Esophagus squamous epithelium (tissue), 5 donors: ENCODE results near the gene CEL. TPM values are rescaled to one million over a fixed set of nuclear protein-coding genes. Genes with fewer than 3 reads are reported as not detected.

ENCODE experiments used
- DNase-seq: peaks from one replicate; lab custom pipeline; 2025; lab: John Stamatoyannopoulos, UW
- H3K27ac ChIP-seq, 4 donors: fragments of 200-600 bp; sonication (generic); one replicate each; pipeline ENCODE4 v1.5.1; 2016 to 2019; ENCODE audit warnings: mild to moderate bottlenecking in 1 of 4
- H3K27me3 ChIP-seq, 4 donors: fragments of 200-600 bp; sonication (generic); 1 replicate in 3 of 4; 2 replicates in 1 of 4; pipeline versions ENCODE4 v1.5.1 to v1.6.0; 2017 to 2021; ENCODE audit warnings: antibody characterized with exemption in 1 of 4
- H3K36me3 ChIP-seq, 3 donors: fragments of 200-600 bp; sonication (generic); one replicate each; pipeline ENCODE4 v1.5.1; 2016 to 2019
- H3K4me1 ChIP-seq, 3 donors: fragments of 200-600 bp; sonication (generic); one replicate each; pipeline ENCODE4 v1.5.1; 2017 to 2019
- H3K4me3 ChIP-seq, 4 donors: fragments of 200-600 bp; sonication (generic); 1 replicate in 3 of 4; 2 replicates in 1 of 4; pipeline ENCODE4 v1.5.1; 2016 to 2019; ENCODE audit warnings: mild to moderate bottlenecking in 2 of 4, moderate library complexity in 1 of 4
- H3K9me3 ChIP-seq, 3 donors: fragments of 200-600 bp; sonication (generic); one replicate each; pipeline ENCODE4 v1.5.1; 2016 to 2019
- CTCF ChIP-seq, 6 experiments: fragments of 450-650 bp in 4 of 6; fragments of 200-600 bp in 2 of 6; sonication (generic) in 2 of 6; IDR thresholded peaks; one replicate each; pipeline ENCODE4 v1.5.1; 2016 to 2019; ENCODE audit warnings: antibody characterized with exemption in 6 of 6, mild to moderate bottlenecking in 4 of 6, moderate library complexity in 4 of 6
- POLR2A ChIP-seq, 4 donors: fragments of 450-650 bp; IDR thresholded peaks; one replicate each; pipeline ENCODE4 v1.6.1; 2017; ENCODE audit warnings: antibody characterized with exemption in 4 of 4, mild to moderate bottlenecking in 4 of 4, moderate library complexity in 3 of 4
- WGBS, 2 donors: methylation state at CpG; one replicate each; pipeline ENCODE4 v1.1.5; 2018; 5-methylcytosine and 5-hydroxymethylcytosine counted together
- intact Hi-C: fragments of 100-400 bp; cut with DNase I; formaldehyde crosslinking; loops from one replicate; pipeline ENCODE4 v1.15.0; 2022
- total RNA-seq, 4 donors: library from RNA; depleted of rRNA; stranded (reverse); fragments of >200 nt; gene quantifications; one replicate each; pipeline ENCODE4 v1.1.0, GENCODE V29; 2016
- donor health status: DM: yes; HTN: yes; CAD: no.

Gene CEL
- total RNA-seq, 4 donors from 2014 or later = 1.9 to 7.6 (median 3.5) TPM

DNA sequence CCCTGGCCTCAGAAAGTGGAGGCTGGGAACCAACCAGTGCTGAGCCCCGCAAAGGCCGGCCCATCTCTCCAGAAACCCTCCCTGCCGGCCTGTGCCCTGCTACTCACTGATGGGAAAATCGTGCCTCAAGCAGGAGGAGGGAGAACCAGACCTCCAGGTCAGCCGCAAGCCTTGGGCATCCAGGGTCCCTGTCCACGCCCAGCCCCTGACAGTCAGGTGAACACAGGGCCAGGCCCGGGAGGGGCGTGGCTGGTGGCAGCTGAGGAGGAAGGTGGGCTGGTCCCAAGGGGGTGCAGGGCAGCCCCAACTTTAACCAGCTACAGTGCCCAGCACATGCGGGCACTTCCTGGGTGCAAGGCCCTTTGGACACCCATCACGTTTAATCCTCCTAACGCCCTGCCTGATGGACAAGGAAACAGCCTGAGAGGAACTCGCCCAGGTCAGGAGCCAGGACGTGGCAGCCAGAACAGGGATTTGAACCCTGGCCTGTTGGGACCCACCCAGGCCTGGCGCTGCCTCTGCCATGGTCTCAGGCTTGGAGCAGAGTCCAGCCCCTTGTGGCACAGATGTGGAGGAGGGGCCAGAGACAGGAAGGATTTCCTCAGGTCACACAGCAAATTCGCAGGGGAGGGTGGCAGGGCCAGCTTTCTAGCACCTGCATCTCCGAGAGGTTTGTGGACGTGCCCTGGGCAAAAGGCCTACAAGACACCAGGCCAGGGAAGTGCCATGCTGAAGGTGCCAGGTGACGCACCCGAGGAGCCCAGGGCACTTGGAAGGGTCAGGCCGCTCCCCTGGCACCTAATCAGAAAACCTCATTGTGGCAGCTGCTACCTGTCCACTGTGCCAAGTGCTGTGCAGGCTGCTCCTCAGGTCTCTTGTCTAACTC, 54.8 kb downstream of the CEL start:
- H3K27ac ChIP-seq = peak overlapping the region; percentile 94 to 97 (median 95)
- TF ChIP-seq CTCF (IDR thresholded peaks at IDR 0.05) (no peak), POLR2A (IDR thresholded peaks at IDR 0.05) (no peak)

DNA sequence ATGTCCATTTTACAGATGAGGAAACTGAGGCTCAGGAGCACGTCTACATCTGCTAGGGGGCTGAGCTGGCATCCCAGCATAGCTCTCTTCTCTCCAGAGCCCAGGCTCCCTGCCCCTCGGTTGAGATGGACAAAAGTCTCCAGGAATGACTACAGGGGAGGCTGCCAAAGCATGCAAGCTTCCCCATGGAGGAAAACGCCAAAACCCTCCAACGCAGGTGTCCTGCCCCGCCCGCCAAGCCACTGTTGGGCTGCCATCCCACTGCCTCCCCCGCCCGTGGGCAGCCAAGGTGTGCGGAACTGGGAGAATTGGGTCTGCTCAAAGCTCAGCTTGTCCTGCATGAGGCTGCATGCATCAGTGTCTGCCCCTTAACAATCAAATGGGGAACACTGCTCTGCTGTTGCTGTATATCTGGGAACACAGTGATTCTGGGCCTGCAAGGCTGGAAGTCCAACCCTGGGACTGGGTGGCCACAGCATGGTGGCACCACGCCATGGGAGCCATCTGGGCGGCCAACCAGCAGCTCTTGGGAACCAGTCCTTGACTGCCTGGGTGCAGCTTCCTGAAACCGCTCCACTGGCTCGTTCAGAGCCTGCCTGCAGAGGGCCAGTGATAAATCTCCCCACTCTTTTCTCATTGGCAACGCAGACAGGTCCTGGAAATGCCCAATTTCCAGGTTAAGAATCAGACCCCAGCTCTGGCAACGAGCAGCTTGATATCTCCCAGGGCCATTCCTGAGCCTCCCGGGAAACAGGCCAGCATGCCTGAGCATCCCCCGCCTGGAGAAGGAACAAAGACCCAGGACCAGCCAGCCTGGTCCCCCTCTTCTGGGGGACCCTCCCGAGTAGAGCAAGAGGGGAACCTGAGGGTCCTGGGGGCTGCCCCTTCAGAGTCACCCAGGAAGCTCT, 55.7 kb downstream of the CEL start:
- peaks cover 0 to 9% (median 0%) of the 10 kb centered on the region in 3 donors for H3K36me3 ChIP-seq
- peaks cover 87 to 97% (median 91%) of the 10 kb centered on the region in 3 donors for H3K4me1 ChIP-seq
- DNase-seq = no peak
- peak overlapping the region; percentile 94 to 97 (median 95) for H3K27ac ChIP-seq
- WGBS, 2 donors = 34 to 40% methylated on average over 4 to 10 of the region's 18 CpGs
- no peaks in the 10 kb centered on the region for H3K27me3 ChIP-seq
- no peak for TF ChIP-seq POLR2A (IDR thresholded peaks at IDR 0.05)
- no peak for TF ChIP-seq CTCF (IDR thresholded peaks at IDR 0.05)
- no peak overlapping the region for H3K4me3 ChIP-seq
- intact Hi-C loops = no loop called here
- H3K9me3 ChIP-seq = no peaks in the 10 kb centered on the region

More for the DNA sequence above, 54.8 kb downstream of the CEL start:
- intact Hi-C loops = no loop called here
- Histone ChIP-seq H3K36me3 (peaks cover 0 to 18% (median 0%) of the 10 kb centered on the region in 3 donors), H3K4me1 (peaks cover 84 to 95% (median 88%) of the 10 kb centered on the region in 3 donors), H3K4me3 (peak overlapping the region in 1 of 4 donors; percentile 9), H3K9me3 (no peaks in the 10 kb centered on the region), H3K27me3 (no peaks in the 10 kb centered on the region)
- 31 to 80% methylated on average over 3 to 8 of the region's 20 CpGs for WGBS, 2 donors
- DNase-seq = no peak

GRCh38 chr9:133118179-133118520, 56.4 kb downstream of the CEL start:
- intact Hi-C loops = no loop called here
- peaks cover 0 to 7% (median 0%) of the 10 kb centered on the region in 3 donors for H3K36me3 ChIP-seq
- TF ChIP-seq CTCF (IDR thresholded peaks at IDR 0.05) (no peak), POLR2A (IDR thresholded peaks at IDR 0.05) (no peak)
- no peak overlapping the region for H3K4me3 ChIP-seq
- no peak for DNase-seq
- H3K27me3 ChIP-seq = no peaks in the 10 kb centered on the region
- WGBS, 2 donors = 57 to 87% methylated on average over 3 of the region's 3 CpGs
- H3K4me1 ChIP-seq = peaks cover 87 to 97% (median 91%) of the 10 kb centered on the region in 3 donors
- no peaks in the 10 kb centered on the region for H3K9me3 ChIP-seq
- peak overlapping the region; percentile 94 to 97 (median 95) for H3K27ac ChIP-seq

DNA sequence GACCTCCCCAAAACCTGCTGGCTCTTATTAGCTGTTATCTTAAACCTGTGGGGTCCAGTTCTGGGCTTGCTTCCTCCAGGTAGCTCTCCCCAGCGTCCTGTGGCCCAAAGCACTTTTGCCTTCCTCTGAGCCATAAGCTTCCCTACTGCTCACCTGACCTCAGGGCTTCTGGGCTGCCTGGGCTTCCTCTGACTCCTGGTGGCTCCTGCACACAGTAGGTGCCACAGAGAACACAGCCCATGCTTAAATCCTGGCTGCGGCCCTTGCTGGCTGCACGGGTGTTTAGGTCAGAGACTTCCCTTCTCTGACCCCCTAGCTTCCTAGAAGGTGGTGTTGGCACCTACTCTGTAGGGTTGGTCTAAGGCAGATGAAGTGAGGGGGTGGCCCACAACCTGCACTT, 56.8 kb downstream of the CEL start:
- DNase-seq = no peak
- Histone ChIP-seq H3K36me3 (peaks cover 0 to 7% (median 0%) of the 10 kb centered on the region in 3 donors), H3K4me1 (peaks cover 87 to 97% (median 89%) of the 10 kb centered on the region in 3 donors), H3K27me3 (no peaks in the 10 kb centered on the region), H3K27ac (peak overlapping the region; percentile 94 to 97 (median 95)), H3K4me3 (peak overlapping the region in 1 of 4 donors; percentile 96), H3K9me3 (no peaks in the 10 kb centered on the region)
- intact Hi-C loops = no loop called here
- WGBS, 2 donors = 38 to 39% methylated on average over 1 to 3 of the region's 3 CpGs
- TF ChIP-seq POLR2A (IDR thresholded peaks at IDR 0.05) (no peak), CTCF (IDR thresholded peaks at IDR 0.05) (no peak)
